Activated naive CD8-positive, alpha-beta T cell treated with anti-CD3 and anti-CD28 coated beads, Interleukin-2, amount 50 U/mL, for 16 hours (primary cell): ENCODE data around the gene DEFB114.
"Not testable (repeated sequence)": the region's sequence is repeated elsewhere in the genome, so short reads cannot be mapped to it uniquely, and the experiment has no call there.

Source experiments
- DNase-seq: peaks from one replicate; pipeline ENCODE4 v3.0.0-alpha.2; 2020; ENCODE audit warnings: low read depth, low spot score

Gene DEFB114, protein sequence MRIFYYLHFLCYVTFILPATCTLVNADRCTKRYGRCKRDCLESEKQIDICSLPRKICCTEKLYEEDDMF

GRCh38 chr6:49964064-49964463, at the start of gene DEFB114:
Gene DEFB114, minus strand, starts transcription at chr6:49964164. Its CDS starts 59 bp downstream, at chr6:49964105.
- DNase-seq = no peak

GRCh38 chr6:50007819-50008218, 43.9 kb upstream of the DEFB114 start:
- DNase-seq = no peak

- no peak for DNase-seq
Measured at GRCh38 chr6:50003139-50003538, 39.2 kb upstream of the DEFB114 start.

DNA sequence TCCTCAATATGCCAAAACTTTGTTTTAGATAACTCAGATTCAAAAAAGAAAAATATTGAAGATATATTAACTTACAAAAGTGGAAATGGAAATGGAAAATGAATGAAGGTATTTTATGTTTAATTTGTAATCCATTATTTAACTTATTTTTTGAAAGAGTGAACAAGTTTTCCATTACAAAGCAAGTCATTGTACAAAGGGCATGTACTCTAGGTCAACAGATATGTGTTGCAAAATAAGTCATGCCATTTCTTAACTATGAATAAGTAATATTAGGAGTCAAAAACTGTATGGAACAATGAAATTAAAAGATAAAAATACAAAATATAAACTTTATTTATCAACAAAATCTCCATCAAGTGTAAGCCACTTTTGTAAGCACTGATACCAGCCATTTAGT, 31.3 kb upstream of the DEFB114 start:
- no peak for DNase-seq

- no peak for DNase-seq
Measured at GRCh38 chr6:49988900-49989299, 24.9 kb upstream of the DEFB114 start.

GRCh38 chr6:49987749-49988148, 23.8 kb upstream of the DEFB114 start:
- no peak for DNase-seq

GRCh38 chr6:49986551-49986950, 22.6 kb upstream of the DEFB114 start:
- no peak for DNase-seq

- DNase-seq = no peak
Measured at GRCh38 chr6:49982046-49982445, 18.1 kb upstream of the DEFB114 start.

GRCh38 chr6:49980898-49981297, 16.9 kb upstream of the DEFB114 start:
- no peak for DNase-seq

DNA sequence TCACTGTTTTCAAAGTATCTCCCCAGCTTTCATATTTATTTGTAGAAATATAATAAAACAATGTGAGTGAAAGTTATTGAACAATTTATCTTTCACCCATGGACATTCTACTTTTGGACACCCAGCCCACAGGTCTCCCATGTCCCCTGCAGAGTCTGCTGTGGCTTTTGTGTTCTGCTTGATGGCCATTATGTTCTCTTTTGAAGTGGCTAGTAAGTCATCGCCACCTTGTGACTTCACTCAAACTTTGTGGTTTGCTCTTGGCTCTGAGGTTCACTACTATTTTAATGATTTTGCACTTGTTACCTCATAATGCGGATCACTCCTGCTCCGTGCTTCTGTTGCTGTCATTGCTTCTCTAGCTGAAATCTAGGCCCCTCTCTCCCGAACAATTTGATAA, 15.6 kb upstream of the DEFB114 start:
- no peak for DNase-seq

GRCh38 chr6:49978332-49979226, 14.6 kb upstream of the DEFB114 start:
- no peak for DNase-seq

DNA sequence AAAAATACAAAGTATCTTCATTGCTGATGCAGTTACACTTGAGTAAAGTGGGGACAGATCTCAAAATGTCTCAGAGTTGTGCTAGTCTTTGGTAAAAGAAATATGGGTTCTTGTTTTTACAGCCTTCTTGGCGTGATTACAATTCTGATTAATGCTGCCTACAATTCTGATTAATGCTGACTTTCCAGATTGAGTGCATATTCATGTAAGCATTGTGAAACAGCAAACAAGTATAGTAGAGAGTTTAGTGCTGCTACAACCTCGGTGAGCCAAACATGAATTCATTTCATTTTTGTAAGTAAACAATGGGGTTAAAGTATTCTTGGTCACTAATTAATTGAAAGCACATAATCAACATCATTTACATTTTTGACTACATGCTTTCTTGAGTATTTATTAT, 5.6 kb upstream of the DEFB114 start, which contains the start of gene DEFB113:
Gene DEFB113 (minus strand): TSS at position 21 of the 400 bp plus-strand sequence. CDS start 0 bp downstream, at position 21.
- no peak for DNase-seq

DNA sequence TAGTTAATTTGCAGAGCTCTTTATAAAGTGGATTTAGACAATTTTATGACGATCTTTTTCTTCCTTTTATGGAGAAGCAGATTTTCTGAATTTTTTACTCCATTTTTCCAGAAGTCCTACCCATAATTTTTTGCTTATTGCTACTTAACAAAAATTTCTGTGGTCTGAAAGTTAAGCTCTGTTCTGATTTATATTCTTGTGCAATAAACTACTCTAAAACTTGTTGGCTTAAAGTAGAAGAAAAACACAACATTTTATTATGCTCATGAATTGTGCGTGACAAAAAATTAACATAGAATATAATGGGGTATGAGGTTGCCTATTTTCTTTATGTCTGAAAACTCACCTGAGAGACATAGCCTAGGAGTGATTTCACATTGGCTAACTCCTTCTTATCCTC, 2.9 kb upstream of the DEFB114 start:
- no peak for DNase-seq

DNA sequence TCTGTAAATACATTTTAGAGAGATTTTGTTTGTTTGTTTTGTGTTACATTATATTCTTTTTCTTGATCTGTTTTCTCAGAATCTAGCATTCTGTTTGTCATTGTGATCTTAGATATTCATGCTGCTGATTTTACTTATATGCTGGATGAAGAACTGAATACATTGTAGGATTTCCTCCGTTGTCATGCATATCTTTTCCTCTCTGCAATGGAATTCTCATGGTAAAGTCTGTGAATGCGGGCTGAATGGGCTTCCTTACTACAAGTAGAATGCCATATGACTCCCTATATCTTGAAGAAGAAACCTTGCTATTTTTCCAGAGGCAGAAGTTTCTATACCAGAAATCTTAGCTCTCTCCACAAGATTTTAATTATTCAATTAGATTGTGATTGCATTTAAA, 2.4 kb upstream of the DEFB114 start:
- no peak for DNase-seq

DNA sequence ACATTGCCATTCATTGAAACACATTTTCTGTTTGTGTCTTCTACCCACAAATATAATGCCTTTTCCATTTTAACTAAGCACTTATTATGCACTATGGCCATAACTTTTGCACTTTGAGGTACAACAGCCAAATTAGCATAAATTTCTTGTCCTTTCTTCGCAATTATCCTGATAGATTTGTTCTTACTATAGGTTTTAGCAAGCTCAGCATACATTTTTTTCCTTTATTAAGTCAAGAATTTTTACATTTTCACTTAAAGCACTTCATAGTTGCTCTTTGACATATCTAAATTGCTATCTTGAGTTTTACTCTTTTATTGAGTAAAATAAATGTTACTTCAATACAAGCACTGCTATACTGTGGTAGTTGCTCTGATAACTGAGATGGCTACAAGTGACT, 5.8 kb downstream of the DEFB114 start:
- DNase-seq = no peak

DNA sequence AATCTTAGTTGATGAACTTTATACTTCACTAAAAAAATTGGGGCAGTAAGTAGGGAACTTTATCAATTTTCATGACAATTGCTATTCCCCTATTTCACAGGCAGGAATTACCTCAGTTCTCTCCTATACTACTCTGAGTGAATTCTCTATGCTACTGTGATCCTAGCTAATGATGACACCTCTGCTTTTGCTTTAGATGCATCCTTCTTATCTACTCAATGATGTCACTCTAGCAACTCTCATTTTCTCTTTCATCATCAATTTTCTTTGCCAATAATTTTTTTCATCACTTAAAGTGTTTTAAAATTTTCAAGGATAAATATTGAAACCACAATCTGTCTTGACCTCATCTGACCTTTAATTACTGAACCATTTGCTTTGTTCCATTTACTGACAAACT, 8.1 kb downstream of the DEFB114 start:
- DNase-seq = no peak

DNA sequence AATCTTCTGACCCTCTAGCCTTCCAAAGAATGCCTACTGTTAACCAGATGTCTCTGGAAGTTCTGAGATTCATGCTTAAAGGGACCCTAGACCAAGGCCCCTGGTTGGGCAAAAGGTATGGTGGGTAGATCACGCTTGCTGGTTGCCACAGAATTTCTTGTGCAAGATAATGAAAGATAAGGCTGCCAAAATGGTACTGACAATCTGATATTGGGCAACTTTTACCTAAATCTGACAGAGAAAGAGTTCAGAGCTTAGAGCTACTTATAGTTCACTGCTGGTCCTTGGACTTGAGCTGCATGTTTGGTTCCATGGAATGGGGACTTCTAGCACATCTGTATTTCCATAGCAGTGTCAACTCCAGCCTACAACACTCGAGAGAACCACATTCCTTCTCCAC, 12.0 kb downstream of the DEFB114 start:
- no peak for DNase-seq

GRCh38 chr6:49950415-49950751, 13.6 kb downstream of the DEFB114 start:
- no peak for DNase-seq

GRCh38 chr6:49949062-49949461, 14.9 kb downstream of the DEFB114 start:
- no peak for DNase-seq

- no peak for DNase-seq
Measured at GRCh38 chr6:49946835-49947234, 17.1 kb downstream of the DEFB114 start.

- DNase-seq = not testable (repeated sequence)
Measured at GRCh38 chr6:49944068-49944467, 19.9 kb downstream of the DEFB114 start.

- no peak for DNase-seq
Measured at GRCh38 chr6:49939993-49940498, 23.9 kb downstream of the DEFB114 start.

GRCh38 chr6:49937811-49938210, 26.2 kb downstream of the DEFB114 start:
- no peak for DNase-seq
